ENCODE measurements around the gene FOS.
"Not testable (repeated sequence)": the region's sequence is repeated elsewhere in the genome, so short reads cannot be mapped to it uniquely, and the experiment has no call there.

The FOS gene

DNA sequence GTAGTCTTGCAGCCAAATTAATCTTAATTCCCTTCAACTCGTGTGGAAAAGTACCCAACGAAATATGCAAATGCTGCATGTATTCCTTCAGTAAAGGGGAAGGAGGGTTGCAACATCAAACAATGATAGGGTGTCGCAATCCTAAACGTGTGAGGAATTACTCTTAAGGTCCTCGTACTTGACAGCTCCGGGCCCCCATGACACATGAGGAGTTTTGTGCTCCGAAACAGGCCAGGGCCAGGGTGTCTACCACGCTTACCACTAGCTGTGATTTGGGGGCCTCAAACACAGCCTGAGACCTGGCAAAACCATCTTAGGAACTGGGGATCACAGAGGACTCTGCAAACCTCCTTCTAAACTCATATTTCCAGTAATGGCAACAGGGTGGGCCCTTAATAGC, 20.4 kb downstream of the FOS start:
- Mint-ChIP-seq H3K27me3 (peaks cover 28% of the 10 kb centered on the region), H3K36me3 (no peaks in the 10 kb centered on the region), H3K4me1 (peaks cover 42% of the 10 kb centered on the region), H3K9me3 (no peaks in the 10 kb centered on the region), H3K4me3 (no peak overlapping the region), H3K27ac (no peak overlapping the region)
- no peak for DNase-seq
- CTCF ChIA-PET, result interaction anchor here (1.0 to 6.6 kb wide), 7 partner anchors 16 to 171 kb away, joined by 3 to 100 read pairs (median 5); partner anchors contain the start of gene NEK9

- no peaks in the 10 kb centered on the region for H3K9me3 Mint-ChIP-seq
Observed at GRCh38 chr14:75299576-75299975, 20.9 kb downstream of the FOS start.

DNA sequence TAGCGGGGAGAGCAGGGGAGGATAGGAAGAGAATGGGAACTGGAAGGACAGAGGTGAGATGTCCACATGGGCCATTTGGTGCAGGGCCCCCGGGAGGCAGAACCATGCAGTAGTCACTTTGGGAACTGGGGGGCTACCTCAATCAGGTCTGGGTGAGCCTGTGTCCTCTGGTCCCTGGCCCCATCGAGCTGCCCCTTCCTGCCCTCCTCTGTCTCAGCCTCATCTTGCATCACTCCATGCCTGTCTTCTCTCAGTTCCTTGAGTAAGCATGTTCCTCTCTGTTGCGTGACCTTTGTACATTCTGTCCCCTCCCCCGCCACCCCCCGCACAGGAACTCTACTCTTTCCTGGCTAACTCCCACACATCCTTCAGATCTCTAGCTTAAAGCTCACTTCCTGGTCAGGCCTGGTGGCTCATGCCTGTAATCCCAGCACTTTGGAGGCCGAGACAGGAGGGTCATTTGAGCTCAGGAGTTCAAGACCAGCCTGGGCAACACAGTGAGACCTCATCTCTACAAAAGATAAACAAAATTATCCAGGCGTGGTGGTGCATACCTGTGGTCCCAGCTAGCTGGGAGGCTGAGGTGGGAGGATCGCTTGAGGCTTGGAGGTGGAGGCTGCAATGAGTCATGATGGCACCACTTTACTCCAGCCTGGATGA, 23.2 kb downstream of the FOS start:
- Mint-ChIP-seq H3K4me3 (no peak overlapping the region), H3K36me3 (no peaks in the 10 kb centered on the region), H3K27me3 (peaks cover 9% of the 10 kb centered on the region), H3K9me3 (no peaks in the 10 kb centered on the region), H3K4me1 (peaks cover 21% of the 10 kb centered on the region), H3K27ac (no peak overlapping the region)
- no peak for DNase-seq
- CTCF ChIA-PET, result interaction anchor here (0.8 to 6.3 kb wide), 16 partner anchors 12 to 440 kb away, joined by 3 to 72 read pairs (median 6); partner anchors contain the start of gene NEK9

More at GRCh38 chr14:75299576-75299975, 20.9 kb downstream of the FOS start:
- peaks cover 24% of the 10 kb centered on the region for H3K27me3 Mint-ChIP-seq
- CTCF ChIA-PET, result interaction anchor here (1.1 to 6.6 kb wide), 5 partner anchors 155 to 171 kb away, joined by 3 to 100 read pairs (median 8); partner anchors contain the start of gene NEK9
- no peak overlapping the region for H3K27ac Mint-ChIP-seq
- no peak overlapping the region for H3K4me3 Mint-ChIP-seq
- H3K36me3 Mint-ChIP-seq, result no peaks in the 10 kb centered on the region
- H3K4me1 Mint-ChIP-seq, result peaks cover 40% of the 10 kb centered on the region
- DNase-seq, result no peak

- Mint-ChIP-seq H3K4me1 (peaks cover 30% of the 10 kb centered on the region), H3K36me3 (no peaks in the 10 kb centered on the region), H3K27me3 (peaks cover 8% of the 10 kb centered on the region), H3K9me3 (no peaks in the 10 kb centered on the region), H3K4me3 (no peak overlapping the region), H3K27ac (no peak overlapping the region)
- CTCF ChIA-PET, result interaction anchor here (0.7 to 7.9 kb wide), 13 partner anchors 151 to 443 kb away, joined by 3 to 81 read pairs (median 8); no protein-coding TSS in a partner anchor
- peak; percentile 72 for DNase-seq
Observed at GRCh38 chr14:75303381-75303789, 24.8 kb downstream of the FOS start.

DNA sequence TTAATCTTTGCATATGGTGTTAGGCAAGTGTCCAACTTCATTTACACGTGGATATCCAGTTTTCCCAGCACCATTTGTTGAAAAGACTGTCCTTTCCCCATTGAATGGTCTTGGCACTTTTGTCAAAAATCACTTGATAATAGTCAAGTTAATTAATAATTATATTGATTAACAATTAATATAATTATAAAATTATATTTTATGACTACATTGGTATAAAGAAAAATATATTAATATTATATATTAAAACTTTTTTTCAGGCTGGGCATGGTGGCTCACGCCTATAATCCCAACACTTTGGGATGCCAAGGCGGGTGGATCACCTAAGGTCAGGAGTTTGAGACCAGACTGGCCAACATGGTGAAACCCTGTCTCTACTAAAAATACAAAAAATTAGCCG, 27.8 kb downstream of the FOS start:
- not testable (repeated sequence) for H3K4me3 Mint-ChIP-seq
- CTCF ChIA-PET, result interaction anchor here (0.6 to 7.9 kb wide), 10 partner anchors 9 to 348 kb away, joined by 3 to 81 read pairs (median 5); no protein-coding TSS in a partner anchor
- peaks cover 25% of the 10 kb centered on the region for H3K4me1 Mint-ChIP-seq

DNA sequence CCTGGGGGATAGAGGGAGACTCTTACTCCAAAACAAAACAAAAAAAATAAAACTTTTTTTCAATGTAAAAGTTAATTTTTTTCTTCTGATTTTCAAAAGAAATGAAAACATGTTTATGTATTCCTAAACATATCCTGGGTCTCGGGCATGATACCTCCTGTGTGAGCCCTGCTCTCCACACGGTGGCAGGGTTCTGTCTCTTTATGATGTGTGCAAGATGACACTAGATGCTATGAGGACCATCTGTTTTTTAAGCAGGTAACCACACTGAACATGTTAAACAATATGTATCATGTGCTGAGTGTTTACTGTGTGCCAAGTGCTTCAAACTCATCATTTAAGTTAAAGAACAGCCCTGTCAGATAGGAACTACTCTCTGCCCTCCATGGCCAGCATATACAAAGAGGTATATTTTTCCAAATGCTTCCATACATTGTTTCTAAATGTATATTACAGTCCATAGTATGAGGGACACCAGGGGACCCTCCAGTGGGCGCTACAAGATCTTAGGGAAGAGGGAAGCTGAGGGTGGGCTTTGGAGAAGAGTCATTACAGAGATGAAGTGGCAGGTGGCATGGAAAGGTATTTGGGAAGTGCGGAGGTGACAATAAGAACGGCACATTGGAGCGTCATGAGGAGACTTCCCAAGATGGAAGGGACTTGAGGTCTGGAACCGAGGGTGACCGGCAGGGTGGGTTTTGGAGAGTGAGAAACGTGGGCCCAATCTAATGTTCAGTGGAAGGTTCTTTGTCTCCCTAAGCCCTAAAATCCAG, 28.5 kb downstream of the FOS start:
- no peaks in the 10 kb centered on the region for H3K36me3 Mint-ChIP-seq
- peaks cover 8% of the 10 kb centered on the region for H3K27me3 Mint-ChIP-seq
- peaks cover 18% of the 10 kb centered on the region for H3K4me1 Mint-ChIP-seq
- DNase-seq, result peak; percentile 64
- no peak overlapping the region for H3K4me3 Mint-ChIP-seq
- no peaks in the 10 kb centered on the region for H3K9me3 Mint-ChIP-seq
- CTCF ChIA-PET, result interaction anchor here (0.6 to 7.9 kb wide), 9 partner anchors 21 to 326 kb away, joined by 3 to 81 read pairs (median 10); no protein-coding TSS in a partner anchor
- peak overlapping the region; percentile 63 for H3K27ac Mint-ChIP-seq

More for the DNA sequence above, 27.8 kb downstream of the FOS start:
- H3K27me3 Mint-ChIP-seq, H3K9me3 Mint-ChIP-seq, DNase-seq, H3K27ac Mint-ChIP-seq, H3K36me3 Mint-ChIP-seq: not testable (repeated sequence)

- DNase-seq, result peak; percentile 82
- CTCF ChIA-PET, result interaction anchor here (0.6 to 7.9 kb wide), 10 partner anchors 20 to 348 kb away, joined by 3 to 81 read pairs (median 6); no protein-coding TSS in a partner anchor
- H3K36me3 Mint-ChIP-seq, result no peaks in the 10 kb centered on the region
- no peaks in the 10 kb centered on the region for H3K9me3 Mint-ChIP-seq
- no peak overlapping the region for H3K4me3 Mint-ChIP-seq
- H3K27me3 Mint-ChIP-seq, result peaks cover 8% of the 10 kb centered on the region
- peaks cover 13% of the 10 kb centered on the region for H3K4me1 Mint-ChIP-seq
- H3K27ac Mint-ChIP-seq, result no peak overlapping the region
Observed at GRCh38 chr14:75307700-75308379, 29.2 kb downstream of the FOS start.

GRCh38 chr14:75308991-75309390, 30.4 kb downstream of the FOS start:
- DNase-seq, H3K4me3 Mint-ChIP-seq, H3K9me3 Mint-ChIP-seq, H3K4me1 Mint-ChIP-seq, H3K27ac Mint-ChIP-seq, H3K36me3 Mint-ChIP-seq, H3K27me3 Mint-ChIP-seq: not testable (repeated sequence)
- CTCF ChIA-PET, result interaction anchor here (0.7 to 7.9 kb wide), 14 partner anchors 12 to 1226 kb away, joined by 3 to 81 read pairs (median 4); partner anchors contain the start of gene JDP2

DNA sequence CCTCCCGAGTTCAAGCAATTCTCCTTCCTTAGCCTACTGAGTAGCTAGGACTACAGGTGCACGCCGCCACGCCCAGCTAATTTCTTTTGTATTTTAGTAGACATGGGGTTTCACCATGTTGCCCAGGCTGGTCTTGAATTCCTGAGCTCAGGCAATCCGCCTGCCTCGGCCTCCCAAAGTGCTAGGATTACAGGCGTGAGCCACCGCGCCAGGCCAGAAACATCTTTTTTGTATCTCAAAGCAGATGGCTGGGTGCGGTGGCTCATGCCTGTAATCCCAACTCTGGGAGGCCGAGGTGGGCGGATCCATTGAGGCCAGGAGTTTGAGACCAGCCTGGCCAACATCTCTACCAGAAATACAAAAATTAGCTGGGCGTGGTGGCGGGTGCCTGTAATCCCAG, 30.9 kb downstream of the FOS start:
- not testable (repeated sequence) for H3K9me3 Mint-ChIP-seq, DNase-seq, H3K4me1 Mint-ChIP-seq, H3K4me3 Mint-ChIP-seq, H3K27me3 Mint-ChIP-seq, H3K27ac Mint-ChIP-seq, H3K36me3 Mint-ChIP-seq
- CTCF ChIA-PET, result interaction anchor here (0.7 to 7.9 kb wide), 9 partner anchors 19 to 1226 kb away, joined by 3 to 81 read pairs (median 4); partner anchors contain the start of gene JDP2

DNA sequence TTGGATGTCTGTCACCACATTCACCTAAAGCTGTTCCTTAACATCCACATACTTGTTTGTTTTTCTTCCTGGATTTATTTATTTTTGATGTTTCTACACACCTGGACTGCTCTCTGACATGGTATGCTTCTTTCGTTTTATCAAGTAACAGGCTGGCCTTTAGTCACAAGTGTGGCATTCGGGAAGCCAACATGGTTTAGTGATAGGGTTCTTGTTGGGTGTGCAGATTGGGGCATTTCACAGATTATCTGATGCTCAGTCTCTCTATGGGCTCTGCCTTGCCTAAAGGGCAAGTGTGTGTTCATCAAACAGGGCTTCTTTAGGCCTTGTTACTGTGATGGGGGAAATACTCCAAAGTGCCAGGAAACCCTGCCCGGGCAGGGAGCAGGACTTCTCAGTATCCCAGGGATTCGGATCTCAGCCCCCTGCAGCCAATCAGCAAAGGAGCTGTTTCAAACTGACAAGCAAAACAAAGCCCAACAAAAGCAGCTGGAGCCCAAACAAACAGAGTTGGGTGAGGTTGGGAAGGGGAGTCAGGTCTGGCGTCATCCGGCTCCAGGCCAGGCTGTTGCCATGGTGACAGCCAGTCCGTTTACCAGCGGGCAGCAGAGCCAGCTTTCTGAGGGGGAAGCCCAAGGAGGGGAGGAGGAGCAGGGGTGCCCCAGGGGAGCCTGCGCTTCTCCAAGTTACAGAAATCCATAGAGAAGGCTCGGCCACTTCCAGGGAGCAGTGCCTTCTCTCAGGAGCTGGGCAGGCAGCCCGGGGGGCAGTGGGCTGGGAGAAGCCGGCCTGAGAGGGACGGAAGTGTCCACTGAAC, 31.9 kb downstream of the FOS start:
- CTCF ChIA-PET, result interaction anchor here (1.0 to 7.9 kb wide), 8 partner anchors 138 to 344 kb away, joined by 3 to 81 read pairs (median 10); no protein-coding TSS in a partner anchor
- no peak overlapping the region for H3K27ac Mint-ChIP-seq

GRCh38 chr14:75311356-75311755, 32.7 kb downstream of the FOS start:
- H3K4me1 Mint-ChIP-seq, result peaks cover 14% of the 10 kb centered on the region
- H3K4me3 Mint-ChIP-seq, result no peak overlapping the region
- peaks cover 15% of the 10 kb centered on the region for H3K27me3 Mint-ChIP-seq
- DNase-seq, result no peak
- no peak overlapping the region for H3K27ac Mint-ChIP-seq
- CTCF ChIA-PET, result interaction anchor here (1.0 to 5.1 kb wide), 6 partner anchors 143 to 343 kb away, joined by 3 to 32 read pairs (median 10); no protein-coding TSS in a partner anchor
- H3K36me3 Mint-ChIP-seq, result no peaks in the 10 kb centered on the region
- no peaks in the 10 kb centered on the region for H3K9me3 Mint-ChIP-seq

More for the DNA sequence above, 31.9 kb downstream of the FOS start:
- H3K4me1 Mint-ChIP-seq, result peaks cover 14% of the 10 kb centered on the region
- DNase-seq, result no peak
- no peaks in the 10 kb centered on the region for H3K36me3 Mint-ChIP-seq
- H3K4me3 Mint-ChIP-seq, result no peak overlapping the region
- H3K27me3 Mint-ChIP-seq, result peaks cover 12% of the 10 kb centered on the region
- H3K9me3 Mint-ChIP-seq, result no peaks in the 10 kb centered on the region

GRCh38 chr14:75312341-75312740, 33.7 kb downstream of the FOS start:
- CTCF ChIA-PET, result interaction anchor here (1.1 to 4.5 kb wide), 3 partner anchors 8 to 176 kb away, joined by 3 to 21 read pairs (median 16); no protein-coding TSS in a partner anchor
- Mint-ChIP-seq H3K36me3 (no peaks in the 10 kb centered on the region), H3K4me1 (peaks cover 10% of the 10 kb centered on the region), H3K27me3 (peaks cover 19% of the 10 kb centered on the region), H3K27ac (no peak overlapping the region), H3K4me3 (no peak overlapping the region), H3K9me3 (no peaks in the 10 kb centered on the region)
- DNase-seq, result no peak

DNA sequence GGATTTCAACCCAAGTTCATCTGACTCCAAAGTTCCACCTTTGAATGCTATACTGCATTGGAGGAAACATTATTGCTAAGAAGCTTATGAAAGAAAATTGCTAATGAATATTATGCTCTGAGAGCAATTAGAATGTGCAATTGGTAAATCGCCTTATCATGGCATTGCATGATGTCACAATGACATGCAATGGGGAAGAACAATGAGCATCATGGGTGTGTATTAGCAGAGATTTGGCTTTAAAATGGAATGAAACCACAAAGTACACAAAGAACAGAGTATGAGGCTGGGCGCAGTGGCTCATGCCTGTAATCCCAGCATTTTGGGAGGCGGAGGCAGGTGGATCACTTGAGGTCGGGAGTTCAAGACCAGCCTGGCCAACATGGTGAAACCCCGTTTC, 34.7 kb downstream of the FOS start:
- Mint-ChIP-seq H3K4me1 (peaks cover 5% of the 10 kb centered on the region), H3K36me3 (no peaks in the 10 kb centered on the region)
- no peak for DNase-seq

More for the DNA sequence above, 34.7 kb downstream of the FOS start:
- Mint-ChIP-seq H3K27me3 (peaks cover 24% of the 10 kb centered on the region), H3K4me3 (no peak overlapping the region), H3K27ac (no peak overlapping the region), H3K9me3 (no peaks in the 10 kb centered on the region)
- CTCF ChIA-PET, result interaction anchor here (1.1 to 4.5 kb wide), 4 partner anchors 9 to 248 kb away, joined by 3 to 21 read pairs (median 10); no protein-coding TSS in a partner anchor
